Measurements from ENCODE around the gene NLRC3. TPM values are rescaled to one million over a fixed set of nuclear protein-coding genes. Genes with fewer than 3 reads are reported as not detected.

NLRC3 gene
- total RNA-seq, 1 experiment from 2014 or later, result not detected

- Histone ChIP-seq H3K4me3 (ENCODE audit: low read length) (no peak overlapping the region), H3K9me3 (ENCODE audit: low read length) (no peaks in the 10 kb centered on the region), H4K20me1 (ENCODE audit: low read length) (no peaks in the 10 kb centered on the region), H3K4me1 (ENCODE audit: insufficient read depth, low read length) (no peaks in the 10 kb centered on the region), H3K27me3 (ENCODE audit: low read length) (no peaks in the 10 kb centered on the region), H3K79me2 (ENCODE audit: low read length) (no peaks in the 10 kb centered on the region), H2AFZ (ENCODE audit: low read length) (no peak overlapping the region), H3K27ac (ENCODE audit: low read length) (no peak overlapping the region), H3K9ac (ENCODE audit: low read length) (no peak overlapping the region), H3F3A (ENCODE audit: low read length, unreplicated experiment) (no peaks in the 10 kb centered on the region), H3K9me2 (replicated peaks; ENCODE audit: low read length) (no peaks in the 10 kb centered on the region), H3K4me2 (ENCODE audit: low read length) (no peak overlapping the region), H3K36me3 (ENCODE audit: low read depth, low read length) (no peaks in the 10 kb centered on the region; the same call in 1 of the 2 replicates)
- CTCF ChIA-PET, result no interaction called here
- no TSS peak for BruUV-seq (replicated peaks)
- TF ChIP-seq EZH2 (IDR thresholded peaks at IDR 0.05; ENCODE audit: low read length, unreplicated experiment) (no peak), EZH2phosphoT487 (IDR thresholded peaks at IDR 0.05; ENCODE audit: borderline replicate concordance, low read length) (no peak), CTCF (conservative IDR thresholded peaks at IDR 0.05; ENCODE audit: low read depth, low read length) (no peak)
- DNase-seq (no peak), ATAC-seq (no peak)
- intact Hi-C loops (cut with micrococcal nuclease), result no loop called here
- POLR2A ChIA-PET (ENCODE audit: unreplicated experiment), result no interaction called here
Measured at GRCh38 chr16:3599922-3600321, 22.7 kb upstream of the NLRC3 start.

GRCh38 chr16:3599121-3599520, 21.9 kb upstream of the NLRC3 start:
- H3K27me3 ChIP-seq (ENCODE audit: low read length), result no peaks in the 10 kb centered on the region
- no peak overlapping the region for H3K4me2 ChIP-seq (ENCODE audit: low read length)
- ATAC-seq (no peak), DNase-seq (no peak)
- H3K9ac ChIP-seq (ENCODE audit: low read length), result no peak overlapping the region
- no peaks in the 10 kb centered on the region for H3F3A ChIP-seq (ENCODE audit: low read length, unreplicated experiment)
- no peak overlapping the region for H2AFZ ChIP-seq (ENCODE audit: low read length)
- H3K79me2 ChIP-seq (ENCODE audit: low read length), result no peaks in the 10 kb centered on the region
- no peak for TF ChIP-seq EZH2phosphoT487 (IDR thresholded peaks at IDR 0.05; ENCODE audit: borderline replicate concordance, low read length)
- no peak for TF ChIP-seq CTCF (conservative IDR thresholded peaks at IDR 0.05; ENCODE audit: low read depth, low read length)
- TF ChIP-seq EZH2 (IDR thresholded peaks at IDR 0.05; ENCODE audit: low read length, unreplicated experiment), result no peak
- no peaks in the 10 kb centered on the region for H3K4me1 ChIP-seq (ENCODE audit: insufficient read depth, low read length)
- no peaks in the 10 kb centered on the region for H3K9me2 ChIP-seq (replicated peaks; ENCODE audit: low read length)
- POLR2A ChIA-PET (ENCODE audit: unreplicated experiment), result no interaction called here
- no peak overlapping the region for H3K4me3 ChIP-seq (ENCODE audit: low read length)
- intact Hi-C loops (cut with micrococcal nuclease), result no loop called here
- CTCF ChIA-PET, result no interaction called here
- H3K9me3 ChIP-seq (ENCODE audit: low read length), result no peaks in the 10 kb centered on the region
- H3K27ac ChIP-seq (ENCODE audit: low read length), result no peak overlapping the region
- no TSS peak for BruUV-seq (replicated peaks)
- H3K36me3 ChIP-seq (ENCODE audit: low read depth, low read length), result no peaks in the 10 kb centered on the region; the same call in 1 of the 2 replicates
- no peaks in the 10 kb centered on the region for H4K20me1 ChIP-seq (ENCODE audit: low read length)

DNA sequence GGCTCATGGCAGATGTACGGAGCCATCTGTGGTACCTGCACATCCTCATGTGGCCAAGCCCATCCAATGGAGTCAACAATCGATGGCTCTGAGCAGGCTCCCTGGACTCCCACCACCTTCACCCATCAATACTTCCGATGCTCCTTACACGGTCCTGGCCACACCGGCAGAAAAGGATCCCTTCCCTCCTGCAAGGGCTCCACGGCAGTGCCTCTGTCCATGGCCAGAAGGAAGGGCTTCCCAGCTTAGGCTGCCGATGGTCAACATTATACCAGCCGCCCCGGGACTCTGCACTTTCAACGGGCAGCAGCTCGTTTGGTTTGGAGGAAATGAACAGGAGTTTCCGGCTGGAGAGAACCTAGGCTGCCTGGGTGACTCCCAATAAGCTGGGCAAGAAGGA, 21.0 kb upstream of the NLRC3 start:
- no peaks in the 10 kb centered on the region for H3K79me2 ChIP-seq (ENCODE audit: low read length)
- no peaks in the 10 kb centered on the region for H3K9me2 ChIP-seq (replicated peaks; ENCODE audit: low read length)
- H3K9ac ChIP-seq (ENCODE audit: low read length), result no peak overlapping the region
- no peaks in the 10 kb centered on the region for H3K4me1 ChIP-seq (ENCODE audit: insufficient read depth, low read length)
- no peak overlapping the region for H2AFZ ChIP-seq (ENCODE audit: low read length)
- BruUV-seq (replicated peaks), result no TSS peak
- H3K27ac ChIP-seq (ENCODE audit: low read length), result no peak overlapping the region
- DNase-seq, result no peak
- TF ChIP-seq CTCF (conservative IDR thresholded peaks at IDR 0.05; ENCODE audit: low read depth, low read length), result no peak
- TF ChIP-seq EZH2 (IDR thresholded peaks at IDR 0.05; ENCODE audit: low read length, unreplicated experiment), result no peak
- no peak for TF ChIP-seq EZH2phosphoT487 (IDR thresholded peaks at IDR 0.05; ENCODE audit: borderline replicate concordance, low read length)
- no peaks in the 10 kb centered on the region; the same call in 1 of the 2 replicates for H3K36me3 ChIP-seq (ENCODE audit: low read depth, low read length)
- intact Hi-C loops (cut with micrococcal nuclease), result no loop called here
- ATAC-seq, result no peak
- CTCF ChIA-PET, result no interaction called here
- no peak overlapping the region for H3K4me3 ChIP-seq (ENCODE audit: low read length)
- H3K9me3 ChIP-seq (ENCODE audit: low read length), result no peaks in the 10 kb centered on the region
- H3K27me3 ChIP-seq (ENCODE audit: low read length), result no peaks in the 10 kb centered on the region
- no peak overlapping the region for H3K4me2 ChIP-seq (ENCODE audit: low read length)
- no peaks in the 10 kb centered on the region for H3F3A ChIP-seq (ENCODE audit: low read length, unreplicated experiment)
- no peaks in the 10 kb centered on the region for H4K20me1 ChIP-seq (ENCODE audit: low read length)
- POLR2A ChIA-PET (ENCODE audit: unreplicated experiment), result no interaction called here

Data from PC-3 (cell line).